Measurements from ENCODE around the gene SLIT3.

DNA sequence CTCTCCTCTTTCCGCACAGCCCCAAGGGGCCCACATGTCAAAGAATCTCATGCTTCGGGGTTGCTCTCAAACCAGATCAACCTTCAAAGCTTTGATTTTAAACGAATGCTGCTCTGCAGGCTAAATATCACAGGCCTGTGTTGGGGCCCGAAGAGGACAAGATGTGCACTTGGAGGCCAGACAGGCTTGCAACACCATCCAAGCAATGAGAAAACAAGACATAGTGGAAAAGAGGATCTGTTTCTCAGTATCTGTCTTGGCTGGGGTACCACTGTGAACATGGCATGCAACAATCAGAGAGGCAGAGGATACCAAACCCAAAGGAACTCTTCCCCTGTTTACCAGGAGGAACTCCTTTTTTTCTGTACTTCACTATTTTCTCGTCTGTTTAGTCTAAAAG is 321.8 kb downstream of the SLIT3 start:
- TF ChIP-seq, protein P1, sequence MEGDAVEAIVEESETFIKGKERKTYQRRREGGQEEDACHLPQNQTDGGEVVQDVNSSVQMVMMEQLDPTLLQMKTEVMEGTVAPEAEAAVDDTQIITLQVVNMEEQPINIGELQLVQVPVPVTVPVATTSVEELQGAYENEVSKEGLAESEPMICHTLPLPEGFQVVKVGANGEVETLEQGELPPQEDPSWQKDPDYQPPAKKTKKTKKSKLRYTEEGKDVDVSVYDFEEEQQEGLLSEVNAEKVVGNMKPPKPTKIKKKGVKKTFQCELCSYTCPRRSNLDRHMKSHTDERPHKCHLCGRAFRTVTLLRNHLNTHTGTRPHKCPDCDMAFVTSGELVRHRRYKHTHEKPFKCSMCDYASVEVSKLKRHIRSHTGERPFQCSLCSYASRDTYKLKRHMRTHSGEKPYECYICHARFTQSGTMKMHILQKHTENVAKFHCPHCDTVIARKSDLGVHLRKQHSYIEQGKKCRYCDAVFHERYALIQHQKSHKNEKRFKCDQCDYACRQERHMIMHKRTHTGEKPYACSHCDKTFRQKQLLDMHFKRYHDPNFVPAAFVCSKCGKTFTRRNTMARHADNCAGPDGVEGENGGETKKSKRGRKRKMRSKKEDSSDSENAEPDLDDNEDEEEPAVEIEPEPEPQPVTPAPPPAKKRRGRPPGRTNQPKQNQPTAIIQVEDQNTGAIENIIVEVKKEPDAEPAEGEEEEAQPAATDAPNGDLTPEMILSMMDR (IDR thresholded peaks at IDR 0.05): no peak
- TF ChIP-seq POLR2A (IDR thresholded peaks at IDR 0.05): no peak
